Measurements from ENCODE around the gene ING4. TPM values are rescaled to one million over a fixed set of nuclear protein-coding genes. Genes with fewer than 3 reads are reported as not detected.

The ING4 gene
- total RNA-seq, 4 donors from 2014 or later = 13.4 to 52.9 (median 41.4) TPM

DNA sequence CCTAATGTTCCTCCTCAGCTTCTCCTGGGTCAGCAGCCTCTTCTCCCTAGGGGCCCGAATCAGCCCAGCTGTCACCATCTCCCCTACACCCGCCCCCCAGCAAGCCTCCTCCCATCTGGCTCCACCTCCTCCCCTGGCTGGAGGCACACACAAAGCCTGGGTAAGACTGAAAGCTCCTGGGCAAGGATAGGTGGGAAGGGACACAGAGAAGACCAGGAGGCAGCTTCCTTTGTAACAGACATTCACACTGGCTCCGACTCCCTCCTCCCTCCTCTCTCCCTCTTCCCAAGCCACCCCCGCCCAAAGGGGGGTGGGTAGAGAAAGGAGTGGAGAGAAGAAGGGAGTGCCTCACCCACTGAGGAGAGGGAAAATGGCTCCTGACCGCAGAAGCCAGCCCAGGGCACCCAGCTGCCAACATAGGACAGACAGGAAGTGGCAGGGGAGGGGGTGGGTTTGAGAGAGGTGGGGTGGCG lies 59.8 kb downstream of the ING4 start:
- TF ChIP-seq CTCF (IDR thresholded peaks at IDR 0.05; ENCODE audit: low read depth) = no peak

DNA sequence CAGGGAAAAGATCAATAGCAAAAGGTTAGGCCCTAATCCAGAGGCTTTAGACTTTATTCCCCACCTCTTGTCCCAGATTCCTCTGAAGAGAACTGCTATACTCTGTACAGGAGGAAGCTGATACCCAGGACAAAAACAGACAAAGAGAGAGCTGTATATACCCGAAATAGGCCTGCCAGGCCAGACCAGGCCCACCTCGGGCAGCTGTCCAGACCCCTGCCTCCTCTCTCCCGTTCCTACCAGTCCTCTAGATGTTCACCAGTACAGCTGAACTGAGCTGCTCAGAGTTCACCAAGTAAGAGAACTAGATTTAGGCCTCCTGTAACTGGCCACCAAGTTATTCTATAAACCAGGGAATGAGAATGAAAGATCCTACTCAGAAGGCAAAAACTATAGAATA lies 60.4 kb downstream of the ING4 start:
- TF ChIP-seq CTCF (IDR thresholded peaks at IDR 0.05; ENCODE audit: low read depth) = no peak

Small RNA genes within 50 kb of the gene (small RNA-seq; reads per million reads assigned to genes)
- gene RNU6-781P = not detected

Other genes starting within 250 kb of the ING4 start
- gene CD27, start 218.2 kb downstream of the ING4 start, total RNA-seq = 1 to 10 TPM in 1 of 4 donors, under 1 TPM in 1, not detected in 2; 0.44 to 1.7 TPM
- gene TAPBPL, start 211.1 kb downstream of the ING4 start, total RNA-seq = 10 to 100 TPM; 17.3 to 26.3 (median 23.4) TPM
- gene VAMP1, start 192.4 kb downstream of the ING4 start, total RNA-seq = 10 to 100 TPM in 1 of 4 donors, 1 to 10 TPM in 2, under 1 TPM in 1; 0.82 to 12.8 (median 5.0) TPM
- 10 to 100 TPM; 65.6 to 99.1 (median 68.2) TPM for gene MRPL51, start 169.9 kb downstream of the ING4 start, total RNA-seq
- gene NCAPD2, start 169.0 kb downstream of the ING4 start, total RNA-seq = 10 to 100 TPM; 10.8 to 25.2 (median 16.9) TPM
- gene GAPDH, start 128.6 kb downstream of the ING4 start, total RNA-seq = 1,000 to 10,000 TPM in 2 of 4 donors, 100 to 1,000 TPM in 2; 850 to 1,788 (median 1,222) TPM
- 10 to 100 TPM in 3 of 4 donors, 1 to 10 TPM in 1; 8.8 to 33.3 (median 27.9) TPM for gene IFFO1, start 107.1 kb downstream of the ING4 start, total RNA-seq
- 10 to 100 TPM; 15.1 to 47.8 (median 23.7) TPM for gene NOP2, start 94.8 kb downstream of the ING4 start, total RNA-seq
- gene CHD4, start 55.7 kb downstream of the ING4 start, total RNA-seq = 100 to 1,000 TPM; 130 to 216 (median 158) TPM
- 1 to 10 TPM in 3 of 4 donors, under 1 TPM in 1; 0.82 to 4.0 (median 2.3) TPM for gene LPAR5, start 27.2 kb downstream of the ING4 start, total RNA-seq
- gene ACRBP, start 15.7 kb downstream of the ING4 start, total RNA-seq = 1 to 10 TPM in 3 of 4 donors, not detected in 1; 2.4 to 4.9 (median 2.4) TPM
- 10 to 100 TPM; 21.8 to 34.9 (median 25.4) TPM for gene ZNF384, start 26.3 kb upstream of the ING4 start, total RNA-seq
- not detected for gene PIANP, start 37.7 kb upstream of the ING4 start, total RNA-seq
- gene COPS7A, start 60.9 kb upstream of the ING4 start, total RNA-seq = 10 to 100 TPM; 39.0 to 55.6 (median 45.4) TPM
- 100 to 1,000 TPM in 2 of 4 donors, 10 to 100 TPM in 2; 79.4 to 170 (median 108) TPM for gene MLF2, start 90.0 kb upstream of the ING4 start, total RNA-seq
- 100 to 1,000 TPM in 1 of 4 donors, 10 to 100 TPM in 3; 60.3 to 118 (median 92.0) TPM for gene PTMS, start 103.2 kb upstream of the ING4 start, total RNA-seq
- 1 to 10 TPM in 1 of 4 donors, under 1 TPM in 1, not detected in 2; 0.44 to 1.4 TPM for gene LAG3, start 109.4 kb upstream of the ING4 start, total RNA-seq
- gene CD4, start 126.4 kb upstream of the ING4 start, total RNA-seq = 10 to 100 TPM; 16.4 to 65.4 (median 29.6) TPM
- 1 to 10 TPM in 3 of 4 donors, under 1 TPM in 1; 0.66 to 3.1 (median 2.1) TPM for gene GPR162, start 158.7 kb upstream of the ING4 start, total RNA-seq
- gene P3H3, start 165.3 kb upstream of the ING4 start, total RNA-seq = 10 to 100 TPM in 1 of 4 donors, 1 to 10 TPM in 3; 5.6 to 11.3 (median 6.8) TPM
- under 1 TPM in 2 of 4 donors, not detected in 2; 0.38 to 0.88 TPM for gene GNB3, start 177.8 kb upstream of the ING4 start, total RNA-seq
- gene CDCA3, start 188.2 kb upstream of the ING4 start, total RNA-seq = 1 to 10 TPM in 2 of 4 donors, under 1 TPM in 1, not detected in 1; 0.38 to 2.6 (median 1.9) TPM
- 10 to 100 TPM; 22.3 to 46.7 (median 34.4) TPM for gene USP5, start 189.0 kb upstream of the ING4 start, total RNA-seq
- 100 to 1,000 TPM; 207 to 328 (median 256) TPM for gene TPI1, start 204.4 kb upstream of the ING4 start, total RNA-seq
- gene SPSB2, start 210.2 kb upstream of the ING4 start, total RNA-seq = 1 to 10 TPM; 4.1 to 6.4 (median 5.7) TPM
- gene LRRC23, start 241.7 kb upstream of the ING4 start, total RNA-seq = 1 to 10 TPM; 3.9 to 7.9 (median 6.2) TPM

Measured in subcutaneous adipose tissue (tissue), 4 donors.